Uterus (tissue), 2 donors: ENCODE data around the gene COMMD6.

Experiments
- CTCF ChIP-seq, 4 experiments: fragments of 200-600 bp in 2 of 4; fragments of 450-650 bp in 2 of 4; sonication (generic) in 2 of 4; IDR thresholded peaks; one replicate each; pipeline ENCODE4 v1.5.1; 2016 to 2019; ENCODE audit warnings: antibody characterized with exemption in 4 of 4, mild to moderate bottlenecking in 2 of 4, moderate library complexity in 1 of 4
- POLR2A ChIP-seq, 2 donors: fragments of 450-650 bp; IDR thresholded peaks; one replicate each; pipeline ENCODE4 v1.6.1; 2016; ENCODE audit warnings: antibody characterized with exemption in 2 of 2, mild to moderate bottlenecking in 1 of 2, moderate library complexity in 1 of 2

GRCh38 chr13:75583091-75583490, 45.5 kb upstream of the COMMD6 start:
- no peak for TF ChIP-seq CTCF (IDR thresholded peaks at IDR 0.05)
- no peak for TF ChIP-seq POLR2A (IDR thresholded peaks at IDR 0.05)
